K562 (cell line): ENCODE measurements around the gene UPK2. TPM values are rescaled to one million over a fixed set of nuclear protein-coding genes. Genes with fewer than 3 reads are reported as not detected.

Experiments
- CHD7 ChIP-seq: fragments of 200-600 bp; sonication (generic); IDR thresholded peaks from one replicate; pipeline ENCODE4 v1.6.1; 2012; ENCODE audit warnings: mild to moderate bottlenecking, low read depth, low read length, inconsistent platforms
- PRDM10 ChIP-seq: fragments of 450-650 bp; IDR thresholded peaks from 2 replicates; pipeline ENCODE4 v1.6.1; 2018; ENCODE audit not compliant: partially characterized antibody
- polyA plus RNA-seq, 8 experiments: library from polyadenylated mRNA; depleted of rRNA in 4 of 8; stranded (reverse) in 5 of 8; unstranded in 3 of 8; fragments of >200 nt; fragmentation: Nextera tagmentation in 2 of 8; fragmentation: Illumina TruSeq in 1 of 8; extraction: Ambion mirVana in 2 of 8; extraction: Trizol in 1 of 8; gene quantifications; 2 replicates each; pipeline versions ENCODE4 v1.2.1 to v1.2.3, GENCODE V29; 2011 to 2014; ENCODE audit warnings: inconsistent platforms in 1 of 8, missing spikeins in 1 of 8
- total RNA-seq, 7 experiments: library from RNA; depleted of rRNA in 6 of 7; stranded (reverse); fragments of >200 nt in 6 of 7; fragmentation: Illumina TruSeq in 2 of 7; extraction: Trizol in 2 of 7; gene quantifications; 2 replicates each; pipeline versions ENCODE4 v1.2.1 to v1.2.3, GENCODE V29; 2011 to 2021; ENCODE audit warnings: low replicate concordance in 1 of 7

Gene UPK2
- total and polyA plus RNA-seq, 9 of the 15 experiments (the other 6 are each of a cell fraction or from before 2014, with no cell fraction given), result not detected

- TF ChIP-seq CHD7 (no peak), PRDM10 (peak; percentile 42)
These were observed 16.0 kb upstream of the UPK2 start (continued) for GRCh38 chr11:118939953-118940598.
